ENCODE measurements around the gene RBM26.

RBM26 gene

DNA sequence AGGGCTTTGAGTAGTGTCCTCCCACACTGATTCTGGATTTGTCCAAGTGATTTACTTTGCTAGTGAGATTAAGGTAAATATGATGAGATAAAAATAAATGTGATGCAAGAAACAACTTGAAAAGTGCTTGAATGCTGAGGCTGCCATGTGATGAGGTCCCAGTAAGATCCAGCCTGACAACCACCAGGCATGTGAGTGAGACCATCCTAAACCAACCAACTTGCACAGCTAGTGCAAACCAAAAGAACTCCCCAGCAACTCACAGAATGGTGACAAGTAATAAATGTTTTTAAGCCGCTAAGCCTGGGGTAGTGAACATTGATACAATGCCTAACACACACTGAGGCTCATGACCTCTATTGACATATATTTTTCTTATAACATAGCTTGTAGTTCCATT lies 13.3 kb upstream of the RBM26 start:
- DNase-seq (ENCODE audit: low spot score): no peak

DNA sequence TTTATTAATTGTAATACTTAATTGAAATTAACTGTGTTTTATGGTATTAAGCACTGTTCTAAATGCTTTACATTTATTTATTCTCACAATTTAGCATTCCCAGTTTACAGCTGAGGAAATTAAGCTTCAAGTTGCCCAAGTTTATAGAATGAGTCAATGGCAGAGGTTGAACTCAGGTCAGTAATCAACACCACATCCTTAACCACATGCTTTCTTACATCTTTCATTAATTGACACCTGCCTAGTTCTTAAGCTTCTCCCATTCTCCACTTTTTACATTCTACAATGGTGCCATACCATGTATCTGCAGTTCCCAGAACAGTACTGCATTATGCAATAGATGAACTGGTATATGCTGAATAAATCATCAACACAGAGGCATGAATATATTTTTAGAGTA lies 11.7 kb upstream of the RBM26 start:
- no peak for DNase-seq (ENCODE audit: low spot score)

DNA sequence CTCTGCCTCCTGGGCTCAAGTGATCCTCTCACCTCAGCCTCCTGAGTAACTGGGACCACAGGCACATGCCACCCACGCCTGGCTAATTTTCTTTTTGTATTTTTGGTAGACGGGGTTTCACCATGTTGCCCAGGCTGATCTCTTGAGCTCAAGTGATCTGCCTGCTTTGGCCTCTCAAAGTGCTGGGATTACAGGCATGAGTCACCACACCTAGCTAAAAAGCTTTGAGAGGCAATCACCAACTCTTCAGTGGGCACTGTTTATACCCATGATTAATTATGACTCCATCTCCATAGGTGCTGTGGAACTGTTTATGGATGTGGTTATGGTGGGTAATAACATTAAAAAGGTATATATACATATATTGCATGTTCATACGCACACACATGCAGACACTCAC lies 7.5 kb upstream of the RBM26 start:
- no peak for DNase-seq (ENCODE audit: low spot score)

DNA sequence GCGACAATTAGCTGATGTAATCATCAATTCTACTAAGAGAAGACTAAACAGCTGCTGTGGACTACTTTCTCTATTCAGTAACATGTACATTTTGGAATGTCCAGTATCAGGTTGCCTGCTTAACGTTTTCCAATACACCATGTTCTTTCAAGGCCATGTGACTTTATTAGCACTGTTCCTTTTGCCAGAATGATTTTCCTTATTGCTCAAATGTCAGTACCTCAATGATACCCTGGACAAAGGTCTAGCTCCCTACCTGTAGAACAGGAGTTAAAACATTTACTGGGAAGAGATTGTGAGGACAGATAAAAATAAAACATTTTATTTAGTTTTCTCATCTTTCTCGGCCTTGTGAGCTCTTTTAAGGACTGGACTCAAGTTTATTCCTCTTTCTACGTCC lies 3.8 kb upstream of the RBM26 start:
- no peak for DNase-seq (ENCODE audit: low spot score)

DNA sequence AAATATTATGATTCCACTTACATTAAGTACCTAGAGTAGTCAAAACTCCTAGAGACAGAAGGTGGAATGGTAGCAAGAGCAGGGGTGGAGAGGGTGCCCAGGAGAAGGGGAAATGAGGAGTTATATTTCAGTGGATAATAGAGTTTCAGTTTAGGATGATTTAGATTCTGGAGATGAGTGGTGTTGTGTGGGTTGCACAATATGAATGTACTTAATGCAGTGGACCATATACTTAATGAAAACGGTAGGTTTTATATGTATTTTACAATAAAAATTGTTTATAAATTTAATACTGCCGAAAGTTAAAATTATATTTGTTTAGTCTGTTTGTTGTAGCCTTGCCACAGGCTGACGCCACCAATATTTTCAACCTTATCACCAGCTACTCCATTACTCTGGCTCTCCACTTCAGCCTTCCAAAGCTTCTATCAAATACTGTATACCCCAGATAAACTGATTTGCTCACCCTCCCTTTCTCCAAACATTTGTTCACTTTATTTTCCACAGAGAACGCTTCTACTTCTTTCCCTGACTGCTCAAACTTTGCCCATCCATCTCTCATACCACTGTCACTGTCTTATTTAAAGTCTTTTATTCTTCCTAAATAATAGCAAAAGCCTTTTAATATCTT lies 1.4 kb upstream of the RBM26 start:
- no peak for DNase-seq (ENCODE audit: low spot score)

DNA sequence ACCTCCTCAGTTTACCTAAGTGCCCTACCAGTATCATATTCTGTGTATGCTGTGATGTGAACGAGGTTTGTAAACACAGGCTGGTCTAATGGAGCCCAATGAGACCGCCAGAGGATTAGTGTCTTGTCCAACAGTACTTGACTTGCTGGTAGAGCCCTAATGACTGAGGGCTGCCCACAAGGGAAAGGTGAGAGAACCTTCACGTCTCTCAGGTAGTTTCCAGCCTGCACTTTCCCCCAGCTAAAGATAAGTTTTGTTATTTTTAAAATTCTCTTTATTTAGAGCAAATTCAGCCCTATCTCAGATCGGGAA lies 498 bp upstream of the RBM26 start:
- no peak for DNase-seq (ENCODE audit: low spot score)

DNA sequence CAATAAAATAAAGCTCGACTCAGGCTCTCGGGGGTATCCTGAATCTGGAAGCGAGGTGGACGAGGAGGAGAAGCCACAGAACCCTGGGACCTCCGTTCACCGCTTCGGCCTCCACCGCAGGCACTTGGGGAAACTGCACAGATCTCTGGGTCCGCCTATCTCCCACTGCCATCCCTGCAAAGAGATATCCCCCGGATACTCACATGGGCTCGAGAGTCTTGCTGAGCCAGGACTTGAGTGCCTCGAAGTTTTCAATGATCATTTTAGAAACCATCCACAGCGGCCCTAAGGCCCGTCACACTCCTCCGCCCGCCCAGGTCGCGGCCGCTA lies 589 bp downstream of the RBM26 start:
- DNase-seq (ENCODE audit: low spot score): peak; percentile 48

DNA sequence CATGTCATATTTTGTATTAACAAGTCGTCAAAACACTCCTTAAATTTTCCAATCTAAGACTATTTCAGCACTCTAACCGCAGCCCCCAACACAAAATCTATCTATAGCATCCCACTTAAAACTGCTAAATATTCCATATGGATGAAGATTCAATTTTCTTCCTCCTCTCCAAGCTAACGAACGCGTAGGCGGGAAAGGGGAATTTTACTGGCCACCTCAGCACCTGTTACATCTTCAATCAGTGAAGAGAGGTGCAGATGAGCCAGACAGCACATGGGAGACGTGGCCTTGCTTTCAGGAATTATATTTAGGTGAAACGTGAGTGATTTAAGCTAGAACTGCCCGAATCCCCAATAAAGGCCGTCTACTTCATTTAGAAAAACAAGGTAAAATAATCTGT lies 1.1 kb downstream of the RBM26 start:
- no peak for DNase-seq (ENCODE audit: low spot score)

DNA sequence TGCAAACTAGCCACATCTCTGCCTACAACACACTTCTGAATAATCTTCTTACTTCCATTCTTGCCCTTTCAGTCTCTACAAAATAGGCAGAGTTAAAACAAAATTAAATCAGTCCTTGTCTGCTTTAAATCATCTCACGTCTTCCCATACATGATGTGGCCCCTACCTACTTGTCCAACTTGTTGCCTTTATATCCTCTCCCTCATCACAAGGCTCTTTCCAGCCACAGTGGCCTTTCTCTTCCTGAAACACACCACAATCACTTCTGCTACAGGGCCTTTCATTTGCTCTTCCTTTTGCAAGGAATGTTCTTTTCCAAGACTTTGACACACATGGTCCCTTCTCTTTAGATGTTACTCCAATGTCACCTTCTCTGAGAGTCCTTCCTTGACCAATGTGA lies 1.7 kb downstream of the RBM26 start:
- no peak for DNase-seq (ENCODE audit: low spot score)

DNA sequence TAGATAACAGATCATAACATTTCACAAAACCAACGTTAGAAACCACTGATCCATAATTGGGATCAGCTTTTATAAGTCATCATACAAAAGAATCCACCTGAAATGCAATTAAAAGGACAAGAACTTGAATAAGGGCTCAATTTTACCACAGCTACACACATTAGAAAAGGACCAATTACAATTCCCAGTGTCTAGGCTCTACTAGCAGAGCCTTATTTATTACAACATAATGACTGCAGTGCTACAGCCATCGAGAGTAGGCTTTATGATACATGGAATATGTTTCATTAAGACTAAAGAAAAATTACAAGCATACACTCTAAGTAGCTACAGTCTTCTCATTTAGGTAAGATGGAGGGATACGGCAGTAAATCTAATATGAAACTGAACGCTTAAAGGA lies 2.9 kb downstream of the RBM26 start:
- no peak for DNase-seq (ENCODE audit: low spot score)

DNA sequence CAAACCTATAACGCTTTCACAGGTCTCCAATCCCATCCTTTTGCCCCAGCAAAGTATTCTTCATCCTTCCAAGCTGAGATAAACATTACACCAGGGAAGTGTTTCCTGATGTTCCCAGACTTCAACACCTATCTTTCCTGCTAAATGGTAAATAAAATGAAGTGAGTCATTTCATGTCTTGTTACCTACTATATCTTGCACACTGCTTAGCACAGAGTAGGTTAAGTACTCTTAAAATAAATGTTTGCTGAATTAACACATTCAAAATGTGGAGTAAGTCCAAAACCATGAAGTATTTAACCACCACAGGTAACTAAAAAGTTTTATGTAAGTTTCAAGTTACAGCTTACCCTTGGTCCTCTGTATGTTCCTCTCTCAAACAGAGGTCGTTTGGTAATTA lies 3.4 kb downstream of the RBM26 start:
- DNase-seq (ENCODE audit: low spot score): no peak

DNA sequence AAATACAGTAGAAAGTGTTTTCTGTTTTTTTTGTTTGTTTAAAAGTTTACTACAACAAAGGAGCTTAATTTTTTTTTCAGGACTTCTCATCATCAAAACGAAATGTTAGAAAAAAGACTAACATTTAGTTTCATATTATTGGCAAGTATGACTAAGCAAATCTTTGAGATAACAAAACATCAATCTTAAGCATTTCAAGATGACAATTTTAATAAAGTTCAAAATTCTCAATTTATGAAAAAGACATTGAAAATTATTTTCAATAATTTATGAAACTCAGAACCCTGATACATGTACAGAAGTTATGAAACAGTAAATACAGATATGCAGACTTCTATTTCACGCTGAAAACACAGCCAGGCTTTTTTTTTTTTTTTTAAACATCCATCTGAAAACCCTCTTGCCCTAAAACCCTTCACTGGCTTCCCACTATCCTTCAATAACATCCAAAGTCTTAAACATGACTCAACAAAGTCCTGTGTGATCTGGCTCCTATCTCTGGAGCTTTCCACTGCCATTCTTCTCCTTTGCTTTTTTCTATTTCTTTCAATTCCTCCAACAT lies 3.9 kb downstream of the RBM26 start:
- no peak for DNase-seq (ENCODE audit: low spot score)

DNA sequence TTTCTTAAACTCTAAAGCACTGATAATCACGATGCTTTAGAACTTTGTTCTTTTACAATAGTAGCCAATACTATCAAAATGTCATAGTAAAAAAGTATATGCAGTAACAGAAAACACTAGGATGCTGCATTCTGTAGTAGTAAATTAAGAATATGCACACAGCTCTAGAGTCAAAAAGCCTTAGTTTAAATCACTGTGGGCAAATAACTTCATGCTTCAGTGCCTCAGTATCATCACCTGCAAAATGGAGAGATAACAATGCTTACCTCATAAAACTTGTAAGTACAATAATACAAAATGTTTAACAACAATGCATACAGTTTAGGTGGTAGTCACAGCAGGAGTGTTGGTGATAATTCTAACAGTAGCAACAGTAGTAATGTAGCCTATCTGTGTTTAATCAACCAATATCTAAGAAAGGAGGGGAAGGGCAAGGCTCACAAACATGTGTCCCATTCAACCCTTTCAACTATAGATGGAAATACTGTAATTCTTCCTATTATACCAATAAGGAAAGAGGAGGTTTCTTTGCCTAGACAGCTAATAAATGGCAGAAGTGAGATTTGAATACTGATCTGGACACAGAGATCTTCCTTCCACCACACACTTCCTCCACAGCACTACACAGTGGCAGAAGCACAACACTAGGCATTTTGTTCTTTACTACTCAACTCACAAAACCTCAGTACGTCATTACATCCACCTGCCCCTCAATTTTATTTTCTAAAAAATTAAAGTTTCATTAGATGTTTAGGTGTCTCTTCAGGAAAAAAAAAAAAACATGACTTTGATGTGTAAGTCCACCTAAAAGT lies 4.6 kb downstream of the RBM26 start:
- DNase-seq (ENCODE audit: low spot score): no peak

DNA sequence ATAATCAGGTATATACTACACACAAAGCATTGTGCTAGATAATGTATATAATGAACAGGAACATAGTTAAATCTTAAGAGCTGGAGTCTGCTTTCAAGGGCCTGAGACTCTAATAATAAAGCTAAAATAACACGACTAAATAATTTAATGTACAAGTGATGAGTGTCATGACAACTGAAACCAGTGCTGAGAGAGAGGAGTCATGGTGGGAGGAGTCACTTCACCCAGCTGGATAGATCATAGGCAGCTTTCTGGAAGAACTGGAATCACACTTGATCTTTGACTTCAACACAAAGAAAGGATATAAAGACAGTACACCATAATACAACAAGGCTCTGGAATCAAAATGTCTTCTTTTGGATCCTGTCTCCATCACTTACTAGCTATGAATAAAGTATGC lies 7.1 kb downstream of the RBM26 start:
- no peak for DNase-seq (ENCODE audit: low spot score)

DNA sequence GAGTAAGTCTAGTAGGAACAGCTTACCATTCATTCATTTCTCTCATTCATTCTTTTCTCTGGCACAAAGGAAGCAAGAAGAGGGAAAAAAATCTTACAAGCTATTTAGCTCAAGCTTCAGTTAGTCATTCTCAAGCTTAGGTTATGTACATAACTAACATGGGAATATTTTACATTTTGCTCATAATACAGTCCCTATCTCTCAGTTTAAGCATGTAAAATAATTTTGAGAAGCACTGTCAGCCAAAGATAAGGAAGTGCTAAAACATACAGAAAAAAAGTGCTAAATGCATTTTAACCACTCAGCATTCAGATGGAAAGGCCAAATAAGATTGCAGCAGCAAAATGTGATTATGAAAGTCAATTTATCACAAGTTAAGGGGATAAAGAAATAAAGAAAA lies 7.9 kb downstream of the RBM26 start:
- DNase-seq (ENCODE audit: low spot score): peak; percentile 43

DNA sequence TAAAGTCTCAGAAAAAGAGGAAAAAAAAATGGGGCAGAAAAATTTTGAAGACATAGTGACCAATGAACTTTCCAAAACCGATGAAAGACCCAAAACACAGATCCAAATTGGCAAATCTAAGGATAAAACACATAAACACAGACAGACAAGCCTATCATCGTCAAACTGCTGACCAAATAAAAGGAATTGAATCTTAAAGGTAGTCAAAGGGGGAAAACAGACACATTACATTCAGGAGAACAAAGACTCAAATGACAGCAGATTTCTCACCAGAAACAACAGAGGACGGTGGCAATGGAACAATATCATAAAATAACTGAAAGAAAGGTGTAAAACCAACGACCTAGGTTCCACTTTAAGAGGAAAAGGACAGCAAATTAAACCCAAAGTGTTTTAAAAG lies 10.2 kb downstream of the RBM26 start:
- no peak for DNase-seq (ENCODE audit: low spot score)

DNA sequence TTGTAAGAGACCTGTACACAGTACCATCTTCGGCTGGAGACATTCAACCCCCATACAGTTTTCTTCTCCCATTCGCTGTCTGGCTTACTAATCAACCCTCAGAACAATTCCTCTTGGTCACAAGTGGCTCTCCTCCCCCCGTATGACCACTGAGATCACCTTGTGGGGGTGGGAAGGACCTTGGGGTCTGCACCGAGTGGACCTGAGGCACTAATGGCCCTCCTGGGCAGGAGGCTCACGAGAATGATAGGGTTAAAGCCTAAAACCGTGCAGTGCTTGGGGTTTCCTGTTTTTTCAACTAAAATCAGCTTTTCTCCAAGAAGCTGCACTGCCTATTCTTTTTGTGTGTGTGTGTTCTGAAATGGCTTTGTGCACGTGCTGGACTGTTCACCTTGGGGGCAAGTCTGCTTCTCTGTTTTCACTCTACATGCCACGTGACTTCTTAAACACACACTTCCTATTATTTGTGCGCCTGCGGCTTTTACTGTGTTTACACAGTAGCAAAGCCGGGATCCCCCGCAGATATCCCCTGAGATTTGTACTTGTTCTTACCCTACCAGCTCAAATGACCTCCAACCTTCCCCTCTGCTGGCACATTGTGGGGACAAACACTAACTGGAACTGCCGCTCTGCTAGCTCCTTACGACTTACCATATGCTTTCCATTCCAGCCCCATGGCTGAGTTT lies 12.3 kb downstream of the RBM26 start:
- no peak for DNase-seq (ENCODE audit: low spot score)

DNA sequence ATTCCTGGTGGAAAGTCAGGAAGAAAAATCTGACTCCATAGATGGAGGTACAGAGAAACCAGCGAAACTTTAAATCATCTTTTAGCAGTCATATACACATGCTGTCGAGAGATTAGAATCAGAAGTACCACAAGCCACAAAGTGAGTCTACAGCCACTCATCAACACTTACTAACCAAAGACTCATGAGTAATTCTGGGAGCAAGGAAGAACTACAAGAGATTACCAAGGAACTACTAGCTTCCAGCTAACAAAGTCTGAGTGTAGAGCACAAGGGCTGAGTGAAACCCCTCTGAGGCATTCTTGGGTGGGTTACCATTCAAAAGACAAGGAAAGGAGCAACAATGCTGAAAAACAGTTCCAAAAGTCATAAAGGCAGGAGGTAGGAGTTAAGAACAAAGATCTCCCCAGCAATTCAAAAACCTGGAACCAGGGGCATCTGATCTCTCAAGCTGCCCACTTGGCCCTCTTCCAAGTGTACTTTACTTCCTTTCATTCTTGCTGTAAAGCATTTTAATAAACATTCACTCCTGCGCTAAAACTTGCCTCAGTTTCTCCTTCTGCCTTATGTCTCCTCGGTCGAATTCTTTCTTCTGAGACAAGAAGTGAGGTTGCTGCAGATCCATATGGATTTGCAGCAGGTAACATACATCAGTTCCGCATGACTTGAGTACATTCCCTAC lies 13.0 kb downstream of the RBM26 start:
- no peak for DNase-seq (ENCODE audit: low spot score)

DNA sequence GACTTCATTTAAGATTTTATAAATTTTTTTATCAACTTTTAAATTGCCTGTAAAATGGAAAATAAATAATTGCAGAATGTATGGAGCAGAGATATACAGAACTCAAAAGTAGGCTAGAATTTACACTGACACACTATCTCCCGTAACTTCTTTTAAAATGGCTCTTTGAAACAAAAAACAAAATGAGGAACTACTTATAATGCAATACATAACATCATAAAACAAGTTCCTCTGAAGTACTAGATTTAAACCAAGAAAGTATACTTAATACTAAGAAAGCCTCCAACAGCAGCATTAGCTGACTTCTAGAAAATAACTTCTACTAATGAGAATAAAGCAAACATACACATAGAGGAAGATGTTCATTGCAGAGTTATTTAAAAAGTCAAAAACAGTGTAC lies 17.0 kb downstream of the RBM26 start:
- DNase-seq (ENCODE audit: low spot score): no peak

DNA sequence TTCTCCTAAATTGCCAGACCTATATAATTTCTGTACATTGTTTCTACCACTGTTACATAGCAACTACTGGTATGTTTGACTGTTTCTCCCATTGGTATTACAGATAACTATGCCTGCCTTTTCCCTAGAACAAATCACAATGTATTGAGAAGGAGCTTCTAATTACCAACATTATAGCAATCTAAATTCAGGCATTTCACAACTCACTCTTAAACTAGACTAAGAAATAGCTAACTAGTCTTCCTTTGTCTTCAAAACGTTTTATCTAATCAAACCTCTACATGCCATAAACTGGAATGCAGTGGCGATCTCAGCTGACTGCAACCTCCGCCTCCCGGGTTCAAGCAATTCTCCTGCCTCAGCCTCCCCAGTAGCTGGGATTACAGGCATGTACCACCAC lies 18.2 kb downstream of the RBM26 start:
- DNase-seq (ENCODE audit: low spot score): no peak

DNA sequence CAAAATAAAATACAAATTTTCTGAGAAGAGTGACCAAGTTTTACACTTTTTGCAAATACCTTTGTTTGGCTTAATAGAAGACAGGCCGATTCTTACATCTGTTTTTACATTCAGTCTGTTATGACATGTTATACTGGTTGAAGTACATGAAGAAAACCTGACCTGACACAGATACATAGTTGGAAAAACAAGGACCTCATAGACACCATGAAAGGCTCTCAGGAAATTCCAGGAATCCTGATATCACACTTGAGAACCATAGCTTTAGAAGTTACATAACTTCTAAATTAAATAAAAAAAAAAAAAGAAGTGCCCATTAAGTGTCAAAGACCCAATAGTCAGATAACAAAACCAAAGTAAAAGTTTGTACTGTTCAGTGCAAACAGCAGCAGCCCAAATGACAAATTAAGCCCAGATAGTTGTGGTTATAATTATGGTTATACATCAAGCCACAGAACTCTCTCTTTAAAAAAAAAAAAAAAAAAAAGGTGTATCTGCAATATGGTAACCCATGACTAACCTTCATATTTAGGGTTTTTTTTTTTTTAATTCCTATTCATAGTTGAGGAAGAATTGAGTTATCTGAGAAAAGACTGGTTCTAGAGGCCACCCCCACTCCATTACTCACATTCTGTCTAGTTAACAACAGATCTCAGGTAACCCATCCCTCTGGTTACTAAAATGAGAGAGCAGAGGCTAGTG lies 19.8 kb downstream of the RBM26 start:
- DNase-seq (ENCODE audit: low spot score): no peak

DNA sequence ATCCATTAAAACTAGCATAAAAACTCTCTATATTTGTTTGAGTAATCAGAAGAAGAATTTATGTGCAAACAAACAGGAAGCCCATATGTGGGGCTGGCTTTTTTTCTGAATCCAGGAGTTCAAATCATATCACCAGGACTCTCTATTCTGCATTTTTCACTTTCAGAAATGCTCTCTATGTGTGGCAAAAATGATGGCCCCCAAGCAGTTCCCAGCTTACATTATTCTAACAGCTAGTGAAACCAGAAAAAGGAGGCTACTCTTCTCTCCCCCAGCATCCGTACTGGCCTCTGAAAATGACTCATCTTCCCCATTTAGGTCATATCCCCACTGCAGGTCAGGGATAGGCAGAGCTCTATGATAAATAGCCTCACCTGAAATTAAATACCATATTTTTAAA lies 20.4 kb downstream of the RBM26 start:
- DNase-seq (ENCODE audit: low spot score): no peak

All from hematopoietic multipotent progenitor cell treated with erythropoietin and hydrocortisone succinate and interleukin-3 and kit ligand, for 15 days (in vitro differentiated cells).